HUDEP-2 (cell line): ENCODE results near the gene FUCA1.
"Not testable (repeated sequence)": the region's sequence is repeated elsewhere in the genome, so short reads cannot be mapped to it uniquely, and the experiment has no call there.

Source experiments
- DNase-seq, 76 experiments: peaks; one replicate each; lab custom pipeline; 2025; ENCODE audit not compliant: unreplicated experiment in 76 of 76; lab: John Stamatoyannopoulos, UW

FUCA1 gene

GRCh38 chr1:23867895-23868556 lies at the start of gene FUCA1:
Gene FUCA1 (minus strand): TSS chr1:23868290. CDS start chr1:23868286, 4 bp downstream.
- DNase-seq: peak in 73 of 76 experiments; percentile 32 to 94 (median 86)

- DNase-seq: peak in 64 of 76 experiments; percentile 7 to 74 (median 51)
Measured at GRCh38 chr1:23916209-23917131, 48.4 kb upstream of the FUCA1 start.

GRCh38 chr1:23915466-23915865 lies 47.4 kb upstream of the FUCA1 start:
- no peak for DNase-seq

GRCh38 chr1:23914921-23915320 lies 46.8 kb upstream of the FUCA1 start:
- no peak for DNase-seq

- peak in 1 of 76 experiments; percentile 11 for DNase-seq
Measured at GRCh38 chr1:23913212-23913880, 45.3 kb upstream of the FUCA1 start, which contains the start of gene CNR2. Gene CNR2 (minus strand): TSS chr1:23913362. CDS start chr1:23875617, 37,745 bp downstream.

GRCh38 chr1:23911921-23912320 lies 43.8 kb upstream of the FUCA1 start:
- DNase-seq: no peak

GRCh38 chr1:23910553-23911246 lies 42.6 kb upstream of the FUCA1 start:
- DNase-seq: no peak

GRCh38 chr1:23910144-23910543 lies 42.1 kb upstream of the FUCA1 start:
- no peak for DNase-seq

GRCh38 chr1:23909412-23909811 lies 41.3 kb upstream of the FUCA1 start:
- no peak for DNase-seq

- no peak for DNase-seq
Measured at GRCh38 chr1:23908453-23909341, 40.6 kb upstream of the FUCA1 start.

- no peak for DNase-seq
Measured at GRCh38 chr1:23906731-23907130, 38.6 kb upstream of the FUCA1 start.

- DNase-seq: no peak
Measured at GRCh38 chr1:23905461-23906025, 37.5 kb upstream of the FUCA1 start.

GRCh38 chr1:23904748-23905357 lies 36.8 kb upstream of the FUCA1 start:
- DNase-seq: no peak

GRCh38 chr1:23903754-23904153 lies 35.7 kb upstream of the FUCA1 start:
- DNase-seq: no peak

- no peak for DNase-seq
Measured at GRCh38 chr1:23902321-23903278, 34.5 kb upstream of the FUCA1 start.

- not testable (repeated sequence) for DNase-seq
Measured at GRCh38 chr1:23900017-23900416, 31.9 kb upstream of the FUCA1 start.

GRCh38 chr1:23899070-23899469 lies 31.0 kb upstream of the FUCA1 start:
- peak in 10 of 76 experiments; percentile 7 to 56 (median 33) for DNase-seq

GRCh38 chr1:23897083-23897482 lies 29.0 kb upstream of the FUCA1 start:
- DNase-seq: no peak
